ENCODE measurements around the gene TFDP2. TPM values are rescaled to one million over a fixed set of nuclear protein-coding genes. Genes with fewer than 3 reads are reported as not detected.

Gene TFDP2
- total RNA-seq, 1 experiment from 2014 or later, result 55.4 TPM

GRCh38 chr3:141905129-141905528 lies 244.2 kb downstream of the TFDP2 start:
- H3K9me2 ChIP-seq (ENCODE audit: insufficient read depth), result no peaks in the 10 kb centered on the region
- intact Hi-C loops (cut with micrococcal nuclease), result no loop called here
- H3K4me2 ChIP-seq (ENCODE audit: low read length), result no peak overlapping the region
- RAD21 ChIA-PET (ENCODE audit: low non-redundant PET in 1 of 2, low total read pairs in 2 of 2, uncharacterized antibody in 2 of 2, unreplicated experiment in 2 of 2), result no interaction called here
- H3K4me3 ChIP-seq (replicated peaks in 1 of 2; ENCODE audit: low read depth in 1 of 2, low read length in 2 of 2), result no peak overlapping the region
- DNase-seq (ENCODE audit: low read depth, low spot score), result no peak
- H2AFZ ChIP-seq (ENCODE audit: low read depth, low read length, poor library complexity, severe bottlenecking), result no peak overlapping the region
- peaks cover 71% of the 10 kb centered on the region for H3K79me2 ChIP-seq (ENCODE audit: insufficient read depth, low read length)
- H3K27me3 ChIP-seq (ENCODE audit: insufficient read depth, low read length), result no peaks in the 10 kb centered on the region
- peaks cover 4 to 5% of the 10 kb centered on the region in 2 experiments; a peak in 1 of 4 replicates for H3K9me3 ChIP-seq (ENCODE audit: control insufficient read depth in 1 of 2, insufficient read depth in 1 of 2, low read depth in 1 of 2, low read length in 2 of 2)
- H3K4me1 ChIP-seq (ENCODE audit: control insufficient read depth in 1 of 2, insufficient read depth in 2 of 2, low read length in 2 of 2), result no peaks in the 10 kb centered on the region
- H3K36me3 ChIP-seq (ENCODE audit: control insufficient read depth in 1 of 2, insufficient read depth in 2 of 2, low read length in 2 of 2), result peaks cover 40 to 47% of the 10 kb centered on the region in 2 experiments
- no TSS peak for BruUV-seq (replicated peaks)
- no peak overlapping the region for H3K27ac ChIP-seq (ENCODE audit: low read depth, low read length)
- POLR2A ChIA-PET, result no interaction called here
- TF ChIP-seq RAD21 (IDR thresholded peaks at IDR 0.05; ENCODE audit: low read depth), result no peak
- TF ChIP-seq JUND (IDR thresholded peaks at IDR 0.05), result no peak
- TF ChIP-seq MAX (IDR thresholded peaks at IDR 0.05), result no peak
- no peak for TF ChIP-seq ELF1 (IDR thresholded peaks at IDR 0.05; ENCODE audit: borderline replicate concordance, low read depth)
- no peak for TF ChIP-seq CTCF (IDR thresholded peaks at IDR 0.05 in 2 of 3, conservative IDR thresholded peaks at IDR 0.05 in 1 of 3; ENCODE audit: borderline replicate concordance in 1 of 3, insufficient read depth in 1 of 3, low read depth in 2 of 3, low read length in 2 of 3)
- TF ChIP-seq FOSL1 (IDR thresholded peaks at IDR 0.05; ENCODE audit: low read depth), result no peak
- TF ChIP-seq CBX3 (IDR thresholded peaks at IDR 0.05; ENCODE audit: low read depth), result no peak
- no peak for TF ChIP-seq TCF7L2 (IDR thresholded peaks at IDR 0.05; ENCODE audit: borderline replicate concordance, extremely low read depth, insufficient read depth, insufficient read length)
- TF ChIP-seq ATF3 (IDR thresholded peaks at IDR 0.05), result no peak
- TF ChIP-seq EGR1 (IDR thresholded peaks at IDR 0.05; ENCODE audit: low read depth), result no peak
- TF ChIP-seq SP1 (IDR thresholded peaks at IDR 0.05; ENCODE audit: low read depth), result no peak
- TF ChIP-seq CEBPB (IDR thresholded peaks at IDR 0.05; ENCODE audit: low read depth), result no peak
- TF ChIP-seq EZH2phosphoT487 (IDR thresholded peaks at IDR 0.05; ENCODE audit: borderline replicate concordance), result no peak
- TF ChIP-seq POLR2AphosphoS5 (IDR thresholded peaks at IDR 0.05; ENCODE audit: low read depth, low read length), result no peak
- no peak for TF ChIP-seq ZBTB33 (IDR thresholded peaks at IDR 0.05; ENCODE audit: extremely low read depth, insufficient replicate concordance, low read length)
- no peak for TF ChIP-seq POLR2A (IDR thresholded peaks at IDR 0.05; ENCODE audit: borderline replicate concordance, extremely low read depth, insufficient read depth, insufficient read length)
- H4K20me1 ChIP-seq (ENCODE audit: insufficient read depth), result peaks cover 8% of the 10 kb centered on the region; the same call in 1 of the 2 replicates
- ATAC-seq, result no peak
- CTCF ChIA-PET, result no interaction called here
- H3K9ac ChIP-seq (ENCODE audit: low read length), result no peak overlapping the region

All from HCT116 (cell line).